HG03066 (cell line): ENCODE results near the gene CSRNP3.

ENCODE experiments used
- ATAC-seq: cut with Tn5 transposase; IDR thresholded peaks from one replicate; pipeline ENCODE4 v1.9.1; 2021; ENCODE audit warnings: low read depth; ENCODE audit not compliant: unreplicated experiment

The CSRNP3 gene

GRCh38 chr2:165725421-165725820, 255.9 kb downstream of the CSRNP3 start:
- ATAC-seq, result no peak
